K562 (cell line): Measurements from ENCODE around the gene RELL2. TPM values are rescaled to one million over a fixed set of nuclear protein-coding genes. Genes with fewer than 3 reads are reported as not detected.

Experiments
- ASH1L ChIP-seq: fragments of 450-650 bp; IDR thresholded peaks from 2 replicates; pipeline ENCODE4 v1.6.1; 2018; ENCODE audit warnings: borderline replicate concordance, mild to moderate bottlenecking, low read depth; ENCODE audit not compliant: partially characterized antibody
- CTCFL ChIP-seq: IDR thresholded peaks from 2 replicates; pipeline ENCODE4 v1.6.1; 2011; ENCODE audit warnings: borderline replicate concordance, low read depth, mild to moderate bottlenecking, moderate library complexity, low read length; ENCODE audit not compliant: insufficient read depth, poor library complexity, severe bottlenecking
- HMG20A ChIP-seq: fragments of 450-650 bp; formaldehyde crosslinking; conservative IDR thresholded peaks from 2 replicates; pipeline ENCODE4 v1.4.0; 2020; ENCODE audit warnings: mild to moderate bottlenecking, mixed read lengths
- NCOR1 ChIP-seq: fragments of 450-650 bp; IDR thresholded peaks from 2 replicates; pipeline ENCODE4 v1.6.1; 2016; ENCODE audit warnings: mild to moderate bottlenecking, moderate library complexity
- NELFE ChIP-seq: IDR thresholded peaks from 2 replicates; pipeline ENCODE4 v1.6.1; 2011; ENCODE audit warnings: mild to moderate bottlenecking; ENCODE audit not compliant: insufficient read depth, insufficient read length
- NRF1 ChIP-seq, 2 experiments: fragments of 450-650 bp; IDR thresholded peaks in 1 of 2; conservative IDR thresholded peaks in 1 of 2; 2 replicates each; pipeline ENCODE4 v1.6.1; 2014; ENCODE audit warnings: mild to moderate bottlenecking in 2 of 2
- SIN3A ChIP-seq, 2 experiments: fragments of 150-350 bp in 1 of 2; IDR thresholded peaks; 2 replicates each; pipeline ENCODE4 v1.6.1; 2011 to 2016; ENCODE audit warnings: borderline replicate concordance in 2 of 2, low read depth in 2 of 2, low read length in 2 of 2, mild to moderate bottlenecking in 2 of 2, moderate library complexity in 2 of 2; ENCODE audit not compliant: control insufficient read depth in 1 of 2
- SMARCA5 ChIP-seq: fragments of 450-650 bp; IDR thresholded peaks from 2 replicates; pipeline ENCODE4 v1.6.1; 2016
- SMARCE1 ChIP-seq: fragments of 450-650 bp; IDR thresholded peaks from 2 replicates; pipeline ENCODE4 v1.7.1; 2016; ENCODE audit warnings: mild to moderate bottlenecking
- SOX6 ChIP-seq: fragments of 450-650 bp; IDR thresholded peaks from 2 replicates; pipeline ENCODE4 v1.6.1; 2014; ENCODE audit warnings: mild to moderate bottlenecking
- SRF ChIP-seq, 2 experiments: fragments of 250-450, 450-650 bp in 1 of 2; sonication (Bioruptor Pico) in 1 of 2; sonication (generic) in 1 of 2; formaldehyde crosslinking; IDR thresholded peaks; 2 replicates each; pipeline versions ENCODE4 v1.5.0 to v1.5.1; 2020 to 2022; ENCODE audit warnings: mild to moderate bottlenecking in 1 of 2, missing genetic modification reagents in 1 of 2
- ZBTB17 ChIP-seq: fragments of 450-650 bp; formaldehyde crosslinking; IDR thresholded peaks from 2 replicates; pipeline ENCODE4 v1.4.0; 2020; ENCODE audit warnings: mild to moderate bottlenecking
- ZKSCAN1 ChIP-seq: fragments of 150-350 bp; IDR thresholded peaks from 2 replicates; pipeline ENCODE4 v1.6.1; 2016; ENCODE audit warnings: low read depth, low read length
- ZNF41 ChIP-seq: fragments of 250-450 bp; sonication (Bioruptor Pico); conservative IDR thresholded peaks from 2 replicates; pipeline ENCODE4 v1.4.0; 2020; ENCODE audit warnings: mild to moderate bottlenecking
- ZNF668 ChIP-seq: fragments of 250-450 bp; sonication (Bioruptor Pico); IDR thresholded peaks from 2 replicates; pipeline ENCODE4 v1.8.0; 2022; ENCODE audit warnings: mild to moderate bottlenecking, inconsistent platforms
- polyA plus RNA-seq, 8 experiments: library from polyadenylated mRNA; depleted of rRNA in 4 of 8; stranded (reverse) in 5 of 8; unstranded in 3 of 8; fragments of >200 nt; fragmentation: Nextera tagmentation in 2 of 8; fragmentation: Illumina TruSeq in 1 of 8; extraction: Ambion mirVana in 2 of 8; extraction: Trizol in 1 of 8; gene quantifications; 2 replicates each; pipeline versions ENCODE4 v1.2.1 to v1.2.3, GENCODE V29; 2011 to 2014; ENCODE audit warnings: inconsistent platforms in 1 of 8, missing spikeins in 1 of 8
- total RNA-seq, 7 experiments: library from RNA; depleted of rRNA in 6 of 7; stranded (reverse); fragments of >200 nt in 6 of 7; fragmentation: Illumina TruSeq in 2 of 7; extraction: Trizol in 2 of 7; gene quantifications; 2 replicates each; pipeline versions ENCODE4 v1.2.1 to v1.2.3, GENCODE V29; 2011 to 2021; ENCODE audit warnings: low replicate concordance in 1 of 7
- TF ChIP-seq, protein P1 (sequence below): sonication (generic); formaldehyde crosslinking; IDR thresholded peaks from 2 replicates; pipeline ENCODE4 v1.9.0; 2022; ENCODE audit warnings: mild to moderate bottlenecking, missing genetic modification reagents
- TF ChIP-seq, protein P2 (sequence below), 3 experiments: fragments of 200-800 bp in 1 of 3; sonication (Bioruptor generic) in 1 of 3; sonication (generic) in 1 of 3; formaldehyde crosslinking in 1 of 3; IDR thresholded peaks; 2 replicates each; pipeline versions ENCODE4 v1.6.1 to v1.8.0; 2016 to 2022; ENCODE audit warnings: mild to moderate bottlenecking in 2 of 3, missing compliant biosample characterization in 2 of 3, missing genetic modification characterization in 2 of 3, missing genetic modification reagents in 1 of 3
- TF ChIP-seq, protein P3 (sequence below): sonication (generic); formaldehyde crosslinking; IDR thresholded peaks from 2 replicates; pipeline ENCODE4 v1.8.1; 2022; ENCODE audit warnings: missing genetic modification reagents
- TF ChIP-seq, protein P4 (sequence below): sonication (generic); formaldehyde crosslinking; IDR thresholded peaks from 2 replicates; pipeline ENCODE4 v1.8.1; 2023; ENCODE audit warnings: mild to moderate bottlenecking, missing genetic modification reagents

The RELL2 gene
- total and polyA plus RNA-seq, 9 of the 15 experiments (the other 6 are each of a cell fraction or from before 2014, with no cell fraction given): 0.06 to 36.0 (median 14.3) TPM

DNA sequence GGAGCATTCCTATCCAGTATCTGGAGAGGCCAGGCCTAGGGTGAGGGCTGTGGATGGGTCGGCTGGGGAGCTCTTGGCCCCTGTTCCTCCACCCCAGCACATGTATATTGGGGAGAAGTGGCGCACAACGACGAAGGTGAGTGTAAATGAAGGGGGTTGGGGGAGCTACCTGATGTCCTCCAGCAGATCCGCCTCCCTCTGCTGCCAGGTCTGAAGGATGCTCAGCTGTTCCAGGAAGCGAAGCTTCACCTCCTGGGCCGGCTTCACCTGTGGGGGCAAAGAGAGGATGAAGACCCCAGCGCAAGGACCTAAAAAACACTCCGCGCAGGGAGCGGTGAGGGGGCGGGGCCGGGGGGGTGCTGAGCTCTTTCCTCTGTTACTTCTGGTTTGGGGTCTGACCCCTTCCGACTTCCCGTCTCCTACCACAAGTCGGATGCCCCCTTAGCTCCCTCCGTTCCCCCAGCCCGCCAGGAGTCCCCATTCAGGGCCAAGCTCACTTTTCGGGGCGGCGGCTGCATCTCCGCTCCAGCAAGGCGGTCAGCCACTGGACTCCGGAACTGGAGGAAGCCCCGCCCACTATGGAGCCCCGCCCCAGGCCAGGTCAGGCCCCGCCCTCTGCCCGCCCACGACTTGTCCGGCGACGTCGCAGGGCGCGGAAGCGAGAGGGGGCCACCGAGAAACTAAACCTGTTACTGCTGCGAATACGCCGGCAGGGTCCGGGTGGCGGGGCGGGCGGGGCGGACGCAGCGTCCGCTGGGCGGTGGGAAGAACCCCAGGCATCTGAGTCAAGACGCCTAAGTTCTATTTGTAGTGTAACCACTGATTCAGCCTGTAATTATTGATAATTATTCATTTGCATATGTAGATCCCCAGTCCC lies 14.3 kb downstream of the RELL2 start, which contains the start of gene FCHSD1 (continued):
- TF ChIP-seq, protein P1, sequence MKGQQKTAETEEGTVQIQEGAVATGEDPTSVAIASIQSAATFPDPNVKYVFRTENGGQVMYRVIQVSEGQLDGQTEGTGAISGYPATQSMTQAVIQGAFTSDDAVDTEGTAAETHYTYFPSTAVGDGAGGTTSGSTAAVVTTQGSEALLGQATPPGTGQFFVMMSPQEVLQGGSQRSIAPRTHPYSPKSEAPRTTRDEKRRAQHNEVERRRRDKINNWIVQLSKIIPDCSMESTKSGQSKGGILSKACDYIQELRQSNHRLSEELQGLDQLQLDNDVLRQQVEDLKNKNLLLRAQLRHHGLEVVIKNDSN (CRISPR knock-in tag): no peak
- TF ChIP-seq ASH1L (no peak), HMG20A (CRISPR knock-in tag) (no peak), ZNF41 (no peak), NRF1 (conservative IDR thresholded peaks at IDR 0.05 in 1 of 2, IDR thresholded peaks at IDR 0.05 in 1 of 2) (peak; percentile 50 to 62; a peak in 2 of 4 replicates), SOX6 (no peak), ZNF668 (CRISPR knock-in tag) (no peak), CTCFL (peak; percentile 8), SMARCA5 (no peak), NELFE (no peak), NCOR1 (no peak), SRF (CRISPR knock-in tag; IDR thresholded peaks at IDR 0.05) (peak in 1 of 2 experiments; percentile 41; a peak in 1 of 4 replicates), SIN3A (IDR thresholded peaks at IDR 0.05; ENCODE audit: borderline replicate concordance in 2 of 2, control insufficient read depth in 1 of 2, low read depth in 2 of 2, low read length in 2 of 2) (peak; percentile 65 to 70; a peak in 2 of 4 replicates), ZKSCAN1 (no peak), SMARCE1 (no peak), ZBTB17 (CRISPR knock-in tag) (no peak)
- TF ChIP-seq, protein P2, sequence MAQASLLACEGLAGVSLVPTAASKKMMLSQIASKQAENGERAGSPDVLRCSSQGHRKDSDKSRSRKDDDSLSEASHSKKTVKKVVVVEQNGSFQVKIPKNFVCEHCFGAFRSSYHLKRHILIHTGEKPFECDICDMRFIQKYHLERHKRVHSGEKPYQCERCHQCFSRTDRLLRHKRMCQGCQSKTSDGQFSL (CRISPR knock-in tag; IDR thresholded peaks at IDR 0.05): peak; percentile 42
- TF ChIP-seq, protein P2 (tag; IDR thresholded peaks at IDR 0.05): 0 out of 4 replicates have a peak, but pooled peaks of 1 of the 2 experiments have one; percentile 49
- TF ChIP-seq, protein P3, sequence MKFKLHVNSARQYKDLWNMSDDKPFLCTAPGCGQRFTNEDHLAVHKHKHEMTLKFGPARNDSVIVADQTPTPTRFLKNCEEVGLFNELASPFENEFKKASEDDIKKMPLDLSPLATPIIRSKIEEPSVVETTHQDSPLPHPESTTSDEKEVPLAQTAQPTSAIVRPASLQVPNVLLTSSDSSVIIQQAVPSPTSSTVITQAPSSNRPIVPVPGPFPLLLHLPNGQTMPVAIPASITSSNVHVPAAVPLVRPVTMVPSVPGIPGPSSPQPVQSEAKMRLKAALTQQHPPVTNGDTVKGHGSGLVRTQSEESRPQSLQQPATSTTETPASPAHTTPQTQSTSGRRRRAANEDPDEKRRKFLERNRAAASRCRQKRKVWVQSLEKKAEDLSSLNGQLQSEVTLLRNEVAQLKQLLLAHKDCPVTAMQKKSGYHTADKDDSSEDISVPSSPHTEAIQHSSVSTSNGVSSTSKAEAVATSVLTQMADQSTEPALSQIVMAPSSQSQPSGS (CRISPR knock-in tag): no peak
- TF ChIP-seq, protein P4, sequence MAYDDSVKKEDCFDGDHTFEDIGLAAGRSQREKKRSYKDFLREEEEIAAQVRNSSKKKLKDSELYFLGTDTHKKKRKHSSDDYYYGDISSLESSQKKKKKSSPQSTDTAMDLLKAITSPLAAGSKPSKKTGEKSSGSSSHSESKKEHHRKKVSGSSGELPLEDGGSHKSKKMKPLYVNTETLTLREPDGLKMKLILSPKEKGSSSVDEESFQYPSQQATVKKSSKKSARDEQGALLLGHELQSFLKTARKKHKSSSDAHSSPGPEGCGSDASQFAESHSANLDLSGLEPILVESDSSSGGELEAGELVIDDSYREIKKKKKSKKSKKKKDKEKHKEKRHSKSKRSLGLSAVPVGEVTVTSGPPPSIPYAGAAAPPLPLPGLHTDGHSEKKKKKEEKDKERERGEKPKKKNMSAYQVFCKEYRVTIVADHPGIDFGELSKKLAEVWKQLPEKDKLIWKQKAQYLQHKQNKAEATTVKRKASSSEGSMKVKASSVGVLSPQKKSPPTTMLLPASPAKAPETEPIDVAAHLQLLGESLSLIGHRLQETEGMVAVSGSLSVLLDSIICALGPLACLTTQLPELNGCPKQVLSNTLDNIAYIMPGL (CRISPR knock-in tag): no peak
